Trophoblast cell (in vitro differentiated cells and primary cell): ENCODE results near the gene FAM83C.

Experiments
- DNase-seq, 2 donors: peaks; one replicate each; pipeline ENCODE4 v3.0.0-alpha.2; 2016
- H2AFZ ChIP-seq: 2 replicates; pipeline ENCODE4 v1.6.1; 2013; ENCODE audit warnings: low read length, moderate library complexity, mild to moderate bottlenecking; ENCODE audit not compliant: insufficient read depth, poor library complexity
- H2AK5ac ChIP-seq: 2 replicates; pipeline ENCODE4 v1.6.1; 2013; ENCODE audit warnings: mild to moderate bottlenecking, low read length
- H2BK120ac ChIP-seq: 2 replicates; pipeline ENCODE4 v1.6.1; 2013; ENCODE audit warnings: low read length, mild to moderate bottlenecking, moderate library complexity; ENCODE audit not compliant: insufficient read depth, poor library complexity
- H2BK12ac ChIP-seq: 2 replicates; pipeline ENCODE4 v1.6.1; 2013; ENCODE audit warnings: mild to moderate bottlenecking, low read length, moderate library complexity
- H2BK5ac ChIP-seq: 2 replicates; pipeline ENCODE4 v1.6.1; 2013; ENCODE audit warnings: low read length, low read depth, moderate library complexity, mild to moderate bottlenecking; ENCODE audit not compliant: poor library complexity
- H3K14ac ChIP-seq: 2 replicates; pipeline ENCODE4 v1.6.1; 2013; ENCODE audit warnings: mild to moderate bottlenecking, low read length
- H3K18ac ChIP-seq: 2 replicates; pipeline ENCODE4 v1.6.1; 2013; ENCODE audit warnings: mild to moderate bottlenecking, low read length
- H3K23ac ChIP-seq: 2 replicates; pipeline ENCODE4 v1.6.1; 2013; ENCODE audit warnings: low read length
- H3K27ac ChIP-seq: 2 replicates; pipeline ENCODE4 v1.5.1; 2013; ENCODE audit warnings: low read depth, mild to moderate bottlenecking, inconsistent platforms, low read length, moderate library complexity
- H3K27me3 ChIP-seq: 2 replicates; pipeline ENCODE4 v1.6.1; 2013; ENCODE audit warnings: inconsistent platforms, mild to moderate bottlenecking, low read length, moderate library complexity; ENCODE audit not compliant: insufficient read depth
- H3K36me3 ChIP-seq, 2 experiments: 1 replicate in 1 of 2; 2 replicates in 1 of 2; pipeline ENCODE4 v1.6.1; 2013; ENCODE audit warnings: low read length in 2 of 2, mild to moderate bottlenecking in 2 of 2, moderate library complexity in 1 of 2; ENCODE audit not compliant: insufficient read depth in 2 of 2, control insufficient read depth in 1 of 2
- H3K4ac ChIP-seq: 2 replicates; pipeline ENCODE4 v1.6.1; 2013; ENCODE audit warnings: low read depth, mild to moderate bottlenecking, low read length, moderate library complexity
- H3K4me1 ChIP-seq, 2 experiments: 1 replicate in 1 of 2; 2 replicates in 1 of 2; pipeline ENCODE4 v1.6.1; 2013; ENCODE audit warnings: low read length in 2 of 2, mild to moderate bottlenecking in 2 of 2, moderate library complexity in 1 of 2; ENCODE audit not compliant: insufficient read depth in 2 of 2, control insufficient read depth in 1 of 2
- H3K4me2 ChIP-seq: 2 replicates; pipeline ENCODE4 v1.6.1; 2013; ENCODE audit warnings: inconsistent platforms, mild to moderate bottlenecking, low read length, moderate library complexity
- H3K4me3 ChIP-seq: 2 replicates; pipeline ENCODE4 v1.5.1; 2013; ENCODE audit warnings: mild to moderate bottlenecking, low read depth, low read length, inconsistent platforms
- H3K79me1 ChIP-seq: one replicate; pipeline ENCODE4 v1.6.1; 2013; ENCODE audit warnings: low read length
- H3K79me2 ChIP-seq: 2 replicates; pipeline ENCODE4 v1.6.1; 2013; ENCODE audit warnings: low read length, mild to moderate bottlenecking; ENCODE audit not compliant: control insufficient read depth, insufficient read depth, poor library complexity
- H3K9ac ChIP-seq: 2 replicates; pipeline ENCODE4 v1.6.1; 2013; ENCODE audit warnings: mild to moderate bottlenecking, low read length
- H3K9me3 ChIP-seq: 2 replicates; pipeline ENCODE4 v1.6.1; 2013; ENCODE audit warnings: low read depth, mild to moderate bottlenecking, control low read depth, inconsistent platforms, low read length; ENCODE audit not compliant: insufficient read depth
- H4K12ac ChIP-seq: 2 replicates; pipeline ENCODE4 v1.6.1; 2013; ENCODE audit warnings: low read depth, mild to moderate bottlenecking, low read length, moderate library complexity
- H4K8ac ChIP-seq: 2 replicates; pipeline ENCODE4 v1.6.1; 2013; ENCODE audit warnings: low read depth, mild to moderate bottlenecking, low read length, moderate library complexity
- H4K91ac ChIP-seq: one replicate; pipeline ENCODE4 v1.6.1; 2013; ENCODE audit warnings: low read depth, mild to moderate bottlenecking, low read length, moderate library complexity
- WGBS: extraction: QIAGEN DNeasy Blood & Tissue Kit; methylation state at CpG from one replicate; pipeline ENCODE4 v1.1.7; 2013; ENCODE audit warnings: missing lambda C conversion rate; ENCODE audit not compliant: insufficient read length, insufficient coverage; ENCODE audit errors: extremely low coverage; 5-methylcytosine and 5-hydroxymethylcytosine counted together

Gene FAM83C

DNA sequence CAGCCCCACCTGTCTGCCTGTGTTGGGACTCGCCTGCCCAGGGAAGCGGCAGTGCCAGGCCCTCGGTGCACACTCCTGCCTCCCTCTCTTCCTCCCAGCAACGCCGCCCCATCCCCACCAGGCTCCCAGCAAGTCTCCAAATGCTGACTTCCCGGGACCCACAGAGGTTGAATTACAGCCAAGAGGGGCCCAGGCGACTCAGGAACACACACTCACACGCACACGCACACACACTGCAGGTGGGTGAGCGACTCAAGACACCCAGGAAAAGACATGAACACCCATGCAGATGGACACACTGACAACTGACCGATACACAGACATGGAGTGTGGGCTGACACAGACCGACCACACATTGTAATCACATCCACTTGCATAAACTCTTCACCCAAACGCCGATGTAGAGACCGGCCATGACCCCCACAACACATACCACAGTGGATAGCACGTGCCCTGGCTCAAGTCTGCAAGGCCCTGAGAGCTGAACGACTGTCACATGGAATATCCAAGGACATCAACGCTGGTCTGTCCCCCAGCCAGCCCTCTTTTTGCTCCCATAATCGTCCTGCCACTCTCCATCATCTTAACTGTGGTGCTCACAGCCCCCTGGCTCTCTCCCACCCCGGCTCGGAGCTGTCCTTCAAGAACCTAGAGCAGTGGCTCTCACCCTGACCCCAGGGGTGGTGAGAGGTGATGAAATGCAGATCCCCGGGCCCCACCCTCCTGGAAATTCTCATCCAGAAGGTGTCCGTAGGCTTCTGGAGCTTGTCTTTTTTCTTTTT is 470 bp upstream of the FAM83C start:
- Histone ChIP-seq H2AFZ (no peak overlapping the region), H3K9ac (no peak overlapping the region), H4K8ac (no peak overlapping the region), H2BK5ac (no peak overlapping the region), H3K9me3 (peaks cover 5% of the 10 kb centered on the region), H3K27ac (no peak overlapping the region), H3K4me1 (peaks cover 8 to 9% of the 10 kb centered on the region in 2 experiments), H3K79me1 (no peaks in the 10 kb centered on the region), H3K36me3 (no peaks in the 10 kb centered on the region), H3K4ac (no peak overlapping the region), H3K4me2 (no peak overlapping the region), H2BK120ac (no peak overlapping the region), H3K23ac (no peak overlapping the region), H3K14ac (no peak overlapping the region), H3K18ac (no peak overlapping the region), H3K79me2 (no peaks in the 10 kb centered on the region), H3K27me3 (no peaks in the 10 kb centered on the region), H4K12ac (no peak overlapping the region), H2AK5ac (no peak overlapping the region), H3K4me3 (no peak overlapping the region), H2BK12ac (no peak overlapping the region), H4K91ac (no peak overlapping the region)
- DNase-seq, result no peak
- no CpG with 5 or more reads among the region's 23 CpGs for WGBS

DNA sequence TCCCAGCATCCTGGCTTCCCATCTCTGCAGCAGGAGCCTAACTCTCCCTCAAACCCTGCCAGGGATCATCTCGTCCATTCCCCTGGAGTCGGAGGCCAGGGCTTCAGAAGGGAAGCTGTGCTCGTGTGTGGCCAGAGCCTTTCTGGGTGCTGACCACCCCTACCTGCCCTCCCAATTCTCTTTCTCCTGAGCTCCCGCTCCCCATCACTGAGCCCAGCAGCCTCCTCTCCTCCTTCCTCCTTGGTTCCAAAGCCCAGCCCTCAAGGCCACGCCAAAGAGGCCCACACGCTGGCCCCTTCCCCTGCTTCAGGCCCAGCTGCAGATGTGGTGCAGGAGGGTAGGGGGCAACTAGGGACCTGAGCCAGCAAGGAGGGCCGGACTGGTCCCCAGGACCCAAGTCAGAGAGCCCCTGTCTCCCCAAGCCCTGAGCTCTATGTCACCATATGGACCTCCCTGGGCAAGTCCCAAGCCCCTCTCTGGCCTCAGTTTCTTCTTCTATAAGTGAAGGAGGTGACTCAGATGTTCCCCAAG is 1.3 kb downstream of the FAM83C start:
- no CpG with 5 or more reads among the region's 7 CpGs for WGBS
- no peaks in the 10 kb centered on the region for H3K79me1 ChIP-seq
- H2AK5ac ChIP-seq, result no peak overlapping the region

DNA sequence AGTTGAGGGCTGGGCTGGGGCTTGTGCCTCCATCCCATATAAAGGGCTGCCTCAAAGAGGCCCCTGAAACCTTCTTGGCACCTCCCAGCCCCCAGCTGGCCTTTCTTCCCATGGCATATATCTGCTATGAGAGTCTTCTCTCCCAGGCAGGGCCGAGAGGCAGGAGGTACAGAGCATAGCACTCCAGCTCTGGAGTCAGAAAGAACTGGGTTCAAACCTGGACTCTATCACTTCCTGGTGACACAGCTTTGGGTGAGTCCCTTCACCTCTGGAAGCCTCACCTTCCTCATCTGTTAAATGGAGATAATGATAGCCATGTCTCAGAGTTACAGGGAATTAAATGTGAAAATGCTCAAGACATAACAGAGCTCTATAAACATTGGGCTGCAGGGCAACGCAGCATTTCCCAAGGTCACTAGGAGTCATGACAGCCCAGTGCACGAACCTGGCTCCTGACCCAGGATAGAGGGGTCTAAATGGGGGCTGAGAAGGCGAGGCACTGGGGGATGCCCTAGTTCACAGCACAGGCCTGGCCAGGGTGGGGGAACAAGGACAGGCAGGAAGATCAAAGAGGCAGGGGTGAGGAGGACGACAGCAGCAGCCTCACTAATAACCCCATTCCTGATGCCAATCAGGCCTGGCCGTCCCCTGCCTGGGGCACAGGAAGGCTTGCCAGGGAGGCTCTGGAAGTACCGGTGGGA is 1.9 kb downstream of the FAM83C start:
- Histone ChIP-seq H2AFZ (no peak overlapping the region), H3K27me3 (no peaks in the 10 kb centered on the region), H3K79me2 (no peaks in the 10 kb centered on the region), H3K9me3 (peaks cover 5% of the 10 kb centered on the region), H3K4me1 (no peaks in the 10 kb centered on the region), H3K9ac (no peak overlapping the region), H3K14ac (no peak overlapping the region), H4K12ac (no peak overlapping the region), H2BK120ac (no peak overlapping the region), H3K4me2 (no peak overlapping the region), H3K18ac (no peak overlapping the region), H3K79me1 (no peaks in the 10 kb centered on the region), H3K27ac (no peak overlapping the region), H4K8ac (no peak overlapping the region), H2BK12ac (no peak overlapping the region), H4K91ac (no peak overlapping the region), H2AK5ac (no peak overlapping the region), H2BK5ac (no peak overlapping the region), H3K4me3 (no peak overlapping the region), H3K36me3 (no peaks in the 10 kb centered on the region), H3K23ac (no peak overlapping the region), H3K4ac (no peak overlapping the region)
- DNase-seq, result no peak
- WGBS, result no CpG with 5 or more reads among the region's 7 CpGs

More for the DNA sequence above, 1.3 kb downstream of the FAM83C start:
- H4K8ac ChIP-seq, result no peak overlapping the region
- H3K27ac ChIP-seq, result no peak overlapping the region
- no peak overlapping the region for H3K14ac ChIP-seq
- no peak for DNase-seq
- H3K79me2 ChIP-seq, result no peaks in the 10 kb centered on the region
- H4K12ac ChIP-seq, result no peak overlapping the region
- H3K4ac ChIP-seq, result no peak overlapping the region
- no peak overlapping the region for H3K9ac ChIP-seq
- no peaks in the 10 kb centered on the region for H3K36me3 ChIP-seq
- no peak overlapping the region for H3K18ac ChIP-seq
- H2BK120ac ChIP-seq, result no peak overlapping the region
- no peak overlapping the region for H2BK5ac ChIP-seq
- H4K91ac ChIP-seq, result no peak overlapping the region
- no peak overlapping the region for H3K4me3 ChIP-seq
- no peak overlapping the region for H3K4me2 ChIP-seq
- H3K4me1 ChIP-seq, result peaks cover under 1 to 1% of the 10 kb centered on the region in 2 experiments
- H2BK12ac ChIP-seq, result no peak overlapping the region
- H2AFZ ChIP-seq, result no peak overlapping the region
- H3K27me3 ChIP-seq, result no peaks in the 10 kb centered on the region
- peaks cover 5% of the 10 kb centered on the region for H3K9me3 ChIP-seq
- no peak overlapping the region for H3K23ac ChIP-seq

DNA sequence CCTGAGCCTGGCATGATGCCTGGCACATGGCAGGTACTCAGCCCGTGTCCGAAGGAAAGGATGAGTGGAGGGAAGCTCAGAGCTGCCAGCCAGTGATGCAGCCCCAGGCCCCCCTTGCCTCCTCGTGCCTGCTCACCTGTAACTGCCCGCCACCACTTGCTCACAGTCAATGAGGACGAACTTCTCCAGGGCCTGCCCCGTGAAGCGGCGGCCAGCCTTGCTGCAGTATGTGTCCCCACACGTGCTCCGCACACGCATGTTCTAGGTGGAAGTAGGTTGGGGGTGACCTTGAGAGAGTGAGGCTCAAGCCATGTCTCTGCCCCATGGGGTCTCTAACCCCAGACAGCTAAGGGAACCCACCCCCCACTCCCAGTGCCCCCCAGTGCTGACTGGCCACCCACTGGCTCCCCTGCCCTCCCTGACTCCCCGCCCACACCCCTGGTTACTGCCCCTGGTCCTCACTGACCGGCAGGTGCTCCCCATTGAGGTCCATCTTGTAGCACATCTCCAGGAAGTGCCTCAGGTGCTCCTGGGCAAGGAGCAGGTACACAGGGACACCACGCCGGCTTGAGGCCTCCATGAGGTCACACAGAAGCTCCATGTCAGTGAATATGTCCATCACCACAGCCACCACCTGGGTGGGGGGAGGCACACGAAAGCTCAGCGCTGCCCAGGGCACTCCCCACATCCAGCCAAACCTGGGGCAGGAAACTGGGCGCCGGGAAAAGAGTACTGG is 3.7 kb downstream of the FAM83C start:
- H3K27me3 ChIP-seq, result no peaks in the 10 kb centered on the region
- WGBS, result no CpG with 5 or more reads among the region's 19 CpGs

More for the DNA sequence above, 3.7 kb downstream of the FAM83C start:
- no peak overlapping the region for H2BK12ac ChIP-seq
- peaks cover 3% of the 10 kb centered on the region for H3K9me3 ChIP-seq
- H3K18ac ChIP-seq, result no peak overlapping the region
- no peak overlapping the region for H2BK120ac ChIP-seq
- H3K4me3 ChIP-seq, result no peak overlapping the region
- peaks cover 11% of the 10 kb centered on the region for H3K79me2 ChIP-seq
- no peak overlapping the region for H3K4ac ChIP-seq
- peaks cover 10% of the 10 kb centered on the region for H3K79me1 ChIP-seq
- H3K27ac ChIP-seq, result no peak overlapping the region
- peaks cover 0 to 1% of the 10 kb centered on the region in 2 experiments for H3K36me3 ChIP-seq
- no peak overlapping the region for H4K91ac ChIP-seq
- H3K4me1 ChIP-seq, result peaks cover 5% of the 10 kb centered on the region in 2 experiments
- H2BK5ac ChIP-seq, result no peak overlapping the region
- H3K9ac ChIP-seq, result no peak overlapping the region
- no peak overlapping the region for H3K23ac ChIP-seq
- H4K8ac ChIP-seq, result no peak overlapping the region
- H4K12ac ChIP-seq, result no peak overlapping the region
- no peak overlapping the region for H2AFZ ChIP-seq
- H3K14ac ChIP-seq, result no peak overlapping the region
- no peak for DNase-seq
- no peak overlapping the region for H3K4me2 ChIP-seq
- no peak overlapping the region for H2AK5ac ChIP-seq
